NCI-H187 (cell line): ENCODE measurements around the gene TOMM5.

Experiments used
- DNase-seq, 2 experiments: peaks; one replicate each; lab custom pipeline; 2025; lab: John Stamatoyannopoulos, UW

The TOMM5 gene

DNA sequence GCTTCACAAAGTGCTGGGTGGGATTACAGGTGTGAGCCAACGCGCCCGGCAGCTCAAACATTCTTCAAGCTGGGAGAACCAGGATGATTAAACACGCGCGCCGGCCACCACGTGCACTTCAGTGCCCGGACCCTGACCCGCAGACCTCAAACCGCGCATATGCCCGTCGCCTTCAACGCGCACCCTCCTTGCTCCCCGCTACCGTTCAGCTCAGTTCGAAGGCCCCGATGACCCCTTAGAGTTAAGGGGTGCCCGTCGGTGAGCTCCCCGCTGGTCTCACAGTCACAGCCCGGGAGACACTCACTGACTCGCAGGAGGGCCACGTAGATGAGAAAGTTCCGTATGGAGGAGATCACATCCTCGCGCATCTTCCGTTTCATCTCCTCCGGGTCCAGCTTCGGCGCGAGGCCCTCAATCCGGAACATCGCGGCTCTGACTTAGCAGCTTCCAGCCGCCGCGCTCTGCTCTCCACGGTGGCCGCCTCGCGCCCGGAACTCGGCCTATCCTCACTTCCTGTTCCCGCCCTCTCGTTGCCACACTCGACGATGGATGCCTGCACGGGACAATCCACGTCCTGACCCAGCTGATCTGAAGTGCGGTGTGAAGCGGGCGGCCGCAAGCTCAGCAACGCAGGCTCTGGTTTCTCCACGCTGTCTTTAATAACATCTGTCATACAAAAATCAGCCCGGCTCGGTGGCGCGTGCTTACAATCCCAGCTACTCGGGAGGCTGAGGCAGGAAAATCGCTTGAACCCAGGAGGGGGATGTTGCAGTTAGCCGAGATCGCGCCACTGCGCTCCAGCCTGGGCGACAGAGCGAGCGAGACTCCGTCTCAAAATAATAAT, at the start of gene TOMM5:
Gene TOMM5, minus strand, starts transcription at position 490 of the 844 bp plus-strand sequence. Its CDS starts 65 bp downstream, at position 425.
- peak; percentile 8 to 76 for DNase-seq

DNA sequence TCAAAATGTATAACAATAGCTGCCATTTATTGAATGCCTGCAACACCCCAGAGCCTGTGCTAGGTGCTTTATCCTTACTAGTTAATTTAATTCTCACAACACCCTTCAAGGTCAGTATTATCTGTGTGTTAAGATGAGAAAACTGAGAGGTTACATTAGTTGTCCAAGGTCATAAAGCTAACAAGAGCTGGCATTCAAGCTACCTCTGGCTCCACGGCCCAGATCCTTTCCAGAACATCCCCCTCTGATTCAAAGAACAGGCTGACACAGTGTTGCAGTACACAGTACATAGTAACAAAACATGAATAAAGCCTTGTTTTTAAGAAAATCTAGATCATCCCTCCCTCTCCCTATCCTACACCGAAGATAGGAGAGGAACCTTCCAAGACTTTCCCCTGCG, 48.9 kb upstream of the TOMM5 start:
- no peak for DNase-seq

DNA sequence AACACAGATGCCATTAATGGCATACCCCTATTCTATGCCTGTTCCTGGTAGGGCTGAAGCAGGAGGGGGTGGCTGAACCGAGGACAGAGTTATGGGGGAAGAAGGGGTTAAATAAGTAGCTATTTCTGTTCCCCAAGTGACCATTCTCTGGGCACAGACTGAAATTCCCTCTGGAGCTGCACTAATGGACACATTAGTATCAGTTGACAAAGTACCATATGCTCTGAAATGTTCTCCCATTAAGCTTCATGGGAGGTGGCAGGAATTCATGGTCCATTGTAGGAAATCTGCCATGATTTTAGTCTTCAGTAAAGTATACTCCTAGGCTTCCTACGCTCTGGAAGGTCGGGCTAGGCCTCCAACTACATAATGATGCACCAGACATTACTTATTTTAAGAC, 47.8 kb upstream of the TOMM5 start:
- DNase-seq = no peak

DNA sequence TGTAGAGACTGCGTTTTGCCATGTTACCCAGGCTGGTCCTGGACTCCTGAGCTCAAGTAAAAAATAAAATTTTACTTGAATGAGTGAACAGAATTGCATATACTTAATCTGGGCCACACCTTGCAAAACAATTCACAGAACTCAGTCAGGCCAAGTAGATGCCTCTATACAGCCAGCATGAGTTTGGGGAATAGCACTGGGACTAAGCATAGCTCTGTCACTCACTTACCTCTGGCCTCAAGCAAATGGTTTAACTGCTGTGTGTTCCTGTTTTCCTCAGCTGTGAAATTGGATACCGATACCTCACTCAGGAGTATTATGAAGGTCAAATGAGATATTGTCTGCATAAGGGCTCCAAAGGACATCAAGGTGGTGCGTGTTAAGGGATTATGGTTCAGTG, 47.4 kb upstream of the TOMM5 start:
- no peak for DNase-seq

DNA sequence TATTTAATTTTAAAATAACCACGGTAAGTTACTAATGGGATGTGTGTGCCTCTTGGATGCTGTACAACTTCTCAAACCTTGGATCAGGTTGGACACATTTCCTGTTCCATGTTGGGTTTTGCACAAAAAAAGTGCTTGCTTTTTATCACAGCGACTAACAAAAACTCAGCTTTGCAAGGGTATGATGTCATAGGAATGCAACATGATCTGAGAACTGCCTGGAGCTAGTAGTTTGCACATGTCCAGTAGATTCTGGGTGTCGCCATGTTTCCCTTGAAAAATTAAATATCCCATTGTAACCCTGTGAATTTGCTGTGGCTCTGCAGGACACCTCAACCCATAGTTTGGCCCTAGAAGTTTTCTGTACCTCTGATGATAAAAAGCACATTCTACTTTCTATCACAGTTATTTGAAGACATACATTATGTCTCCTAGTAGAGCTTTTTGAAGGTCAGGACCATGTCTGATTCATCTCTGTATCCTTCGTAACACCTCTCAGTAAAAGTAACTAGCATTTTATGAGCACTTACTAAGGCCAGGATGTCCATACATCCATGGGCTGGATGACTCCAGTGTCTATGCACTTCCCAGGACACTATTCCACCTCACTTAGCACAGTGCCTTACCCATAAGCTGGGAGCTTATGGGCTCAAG, 46.8 kb upstream of the TOMM5 start:
- no peak for DNase-seq

DNA sequence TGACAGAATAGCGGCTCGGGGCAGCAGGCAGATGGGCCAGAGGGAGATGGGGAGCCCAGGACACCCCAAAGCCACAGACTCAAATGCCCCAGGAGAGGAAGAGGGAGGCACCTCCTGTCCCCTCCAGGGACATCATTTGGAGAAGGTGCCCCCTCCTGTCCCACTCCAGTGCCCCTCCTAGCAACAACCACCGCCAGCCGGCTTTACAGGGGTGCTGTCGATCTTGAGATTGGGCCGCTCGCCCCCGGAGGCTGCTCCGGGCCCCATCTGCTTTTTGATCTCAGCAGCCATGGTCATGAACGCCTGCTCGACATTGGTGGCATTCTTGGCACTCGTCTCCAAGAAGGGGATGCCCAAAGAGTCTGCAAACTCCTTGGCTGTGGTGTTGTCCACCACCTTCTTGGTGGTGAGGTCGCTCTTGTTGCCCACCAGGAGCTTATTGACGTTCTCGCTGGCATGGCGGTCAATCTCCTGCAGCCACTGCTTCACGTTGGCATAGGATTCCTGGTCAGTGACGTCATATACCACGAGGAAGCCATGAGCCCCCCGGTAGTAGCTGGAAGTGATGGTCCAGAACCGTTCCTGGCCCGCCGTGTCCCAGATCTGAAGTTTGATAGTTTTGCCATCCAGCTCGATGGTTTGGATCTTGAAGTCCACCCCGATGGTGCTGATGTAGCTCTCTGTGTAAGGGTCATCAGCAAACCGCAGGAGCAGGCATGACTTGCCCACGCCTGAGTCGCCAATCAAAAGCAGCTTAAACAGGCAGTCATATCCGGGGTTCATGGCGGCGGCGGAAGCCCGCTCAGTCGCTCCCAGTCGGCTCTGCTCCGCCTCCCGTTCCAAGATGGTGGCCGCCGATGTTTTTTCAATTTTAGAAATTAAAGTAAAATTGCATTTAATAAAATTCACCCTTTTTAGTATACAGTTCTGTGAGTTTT, 44.4 kb upstream of the TOMM5 start:
- DNase-seq = no peak

DNA sequence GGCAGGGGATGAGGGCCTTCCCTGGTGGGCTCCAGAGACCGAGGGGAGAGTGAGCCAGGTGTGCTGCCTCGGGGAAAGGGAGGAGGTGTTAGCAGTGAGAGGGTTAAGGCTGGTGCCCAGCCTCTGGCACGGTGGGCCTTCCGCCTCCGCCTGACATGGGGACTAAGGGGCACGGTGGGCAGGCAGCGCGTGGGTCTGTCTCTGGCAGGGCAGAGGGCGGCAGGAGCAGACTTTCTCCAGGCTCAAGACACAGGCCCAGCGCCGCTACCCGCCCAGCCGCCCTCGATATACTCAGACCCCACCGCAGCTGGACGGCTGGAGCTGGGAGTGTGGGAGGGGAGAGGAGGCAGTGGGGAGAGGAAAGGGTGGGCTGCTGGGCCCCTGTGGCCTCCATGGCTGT, 43.4 kb upstream of the TOMM5 start:
- no peak for DNase-seq

DNA sequence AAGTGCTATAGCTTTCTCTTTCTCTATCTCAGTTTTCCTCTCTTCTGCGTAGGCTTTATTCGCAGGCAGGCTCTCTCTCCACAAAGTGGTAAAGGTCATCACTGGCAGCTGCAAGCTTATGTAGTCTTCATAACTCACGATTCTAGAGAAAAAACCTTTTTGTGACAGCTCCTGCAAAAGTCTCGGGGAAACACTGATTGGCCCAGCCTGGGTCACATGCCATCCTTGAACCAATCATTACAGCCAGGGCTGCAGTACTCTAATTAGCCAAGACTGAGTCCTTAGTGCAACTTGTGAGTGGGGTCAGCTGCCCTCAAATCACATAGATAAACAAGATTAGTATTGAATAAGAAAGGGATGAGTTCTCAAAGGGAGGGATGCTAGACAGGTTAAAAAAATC, 40.1 kb upstream of the TOMM5 start:
- no peak for DNase-seq

DNA sequence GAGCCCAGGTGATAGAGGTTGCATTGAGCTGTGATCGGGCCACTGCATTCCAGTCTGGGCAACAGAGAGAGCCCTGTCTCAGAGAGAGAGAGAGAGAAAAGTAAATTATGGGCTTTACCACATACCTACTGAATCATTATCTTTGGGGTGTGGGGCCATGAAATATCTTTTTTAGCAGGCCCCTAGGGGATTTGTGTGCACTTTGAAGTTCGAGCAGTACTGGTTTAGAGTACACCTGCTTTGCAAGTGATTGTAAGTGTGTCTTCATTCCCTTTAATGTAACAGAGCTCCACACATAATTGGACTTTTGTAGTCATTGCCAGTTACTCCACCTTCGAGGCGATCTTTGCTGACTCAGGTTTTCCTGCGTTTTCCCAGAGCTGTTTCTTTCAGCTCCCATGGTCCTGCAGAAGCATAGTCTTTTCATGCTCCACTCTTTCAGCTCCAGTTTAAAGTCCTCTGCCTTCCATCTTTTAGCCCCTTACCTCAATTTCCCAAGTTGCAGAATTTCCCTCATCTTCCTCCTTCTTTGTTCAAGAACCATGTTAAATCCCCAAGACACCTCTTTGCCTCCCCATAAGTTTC, 34.4 kb upstream of the TOMM5 start:
- DNase-seq = no peak

DNA sequence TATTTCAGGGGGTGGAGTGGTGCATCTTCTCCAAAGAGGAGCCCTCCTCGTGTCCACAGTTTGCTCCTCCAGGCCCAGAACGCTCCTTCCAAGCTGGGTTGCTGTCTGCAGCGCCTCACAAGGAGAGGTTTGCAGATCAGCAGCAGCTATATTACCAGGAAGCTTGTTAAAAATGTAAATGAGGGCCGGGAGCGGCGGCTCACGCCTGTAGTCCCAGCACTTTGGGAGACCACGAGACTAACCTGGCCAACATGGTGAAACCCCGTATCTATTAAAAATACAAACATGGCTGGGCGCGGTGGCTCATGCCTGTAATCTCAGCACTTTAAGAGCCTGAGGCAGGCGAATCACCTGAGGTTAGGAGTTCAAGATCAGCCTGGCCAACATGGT, 33.4 kb upstream of the TOMM5 start:
- no peak for DNase-seq

DNA sequence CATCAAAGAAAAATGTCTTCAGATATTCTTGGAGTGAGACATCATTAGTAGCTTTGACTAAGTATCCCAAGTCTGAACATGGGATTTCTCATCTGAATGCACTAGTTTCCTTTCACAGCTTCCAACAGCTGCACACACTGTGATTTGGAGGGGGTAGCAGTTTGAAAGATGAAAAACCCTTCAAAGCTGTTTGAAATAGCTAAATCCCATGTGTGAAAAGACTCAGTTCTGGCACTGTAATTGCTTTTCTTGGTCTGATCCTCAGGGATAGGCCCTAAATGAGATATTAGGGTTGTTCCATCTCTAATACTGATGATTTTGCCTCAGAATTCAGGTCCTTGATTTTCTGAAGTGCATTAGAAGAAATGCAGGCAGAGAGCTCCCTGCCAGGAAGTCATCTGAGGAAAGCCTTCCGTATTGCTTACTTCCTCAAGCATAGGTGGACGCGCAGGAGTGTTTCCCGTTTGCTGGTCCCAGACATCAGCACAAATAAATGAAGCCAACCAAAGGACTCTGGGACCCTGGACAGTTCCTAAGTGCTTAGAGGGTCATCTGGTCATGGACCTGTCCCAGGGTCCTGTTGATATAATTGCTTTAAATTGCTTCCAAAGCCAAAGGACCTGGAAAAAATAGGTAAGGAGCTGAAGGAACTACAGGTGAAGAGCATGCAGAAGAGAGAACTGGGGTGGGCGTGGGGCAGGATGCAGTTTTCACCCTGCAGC, 32.8 kb upstream of the TOMM5 start:
- DNase-seq = no peak

DNA sequence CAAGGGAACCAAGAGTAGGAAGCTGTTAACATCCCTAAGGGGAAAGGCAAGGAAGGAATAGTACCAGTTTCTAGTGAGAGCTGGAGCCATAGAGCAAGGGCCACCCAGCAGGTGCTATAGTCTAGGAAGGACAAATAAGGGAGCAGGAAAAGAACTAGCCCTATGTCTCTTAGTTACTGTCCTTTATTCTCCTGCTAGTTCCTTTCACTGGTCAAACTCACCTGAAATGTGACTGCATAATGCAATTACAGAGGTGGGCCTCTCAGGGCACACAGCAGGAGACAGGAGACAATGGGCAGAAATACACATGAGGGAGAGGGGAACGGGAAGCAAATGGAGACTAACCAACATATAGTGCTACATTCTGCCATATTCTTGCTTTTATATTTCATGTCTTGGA, 31.7 kb upstream of the TOMM5 start:
- no peak for DNase-seq

DNA sequence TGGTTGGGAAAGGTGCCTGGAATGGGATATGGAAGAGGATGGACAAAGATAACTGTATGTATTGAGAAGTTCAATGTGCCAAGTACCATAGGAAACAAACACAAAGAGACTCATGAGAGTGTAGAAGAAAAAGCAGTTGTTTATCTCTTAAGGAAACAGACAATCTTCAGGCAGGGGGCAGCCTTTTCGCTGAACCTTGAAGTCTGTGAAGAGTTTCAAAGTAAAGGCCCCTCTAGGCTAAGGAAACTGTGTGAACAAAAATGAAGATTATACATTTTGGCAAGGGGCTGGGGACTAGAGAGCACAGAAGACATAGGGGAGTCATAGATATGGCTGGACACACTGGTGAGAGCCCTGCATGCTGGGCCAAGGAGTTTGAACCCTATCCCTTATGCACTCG, 30.9 kb upstream of the TOMM5 start:
- DNase-seq = no peak

DNA sequence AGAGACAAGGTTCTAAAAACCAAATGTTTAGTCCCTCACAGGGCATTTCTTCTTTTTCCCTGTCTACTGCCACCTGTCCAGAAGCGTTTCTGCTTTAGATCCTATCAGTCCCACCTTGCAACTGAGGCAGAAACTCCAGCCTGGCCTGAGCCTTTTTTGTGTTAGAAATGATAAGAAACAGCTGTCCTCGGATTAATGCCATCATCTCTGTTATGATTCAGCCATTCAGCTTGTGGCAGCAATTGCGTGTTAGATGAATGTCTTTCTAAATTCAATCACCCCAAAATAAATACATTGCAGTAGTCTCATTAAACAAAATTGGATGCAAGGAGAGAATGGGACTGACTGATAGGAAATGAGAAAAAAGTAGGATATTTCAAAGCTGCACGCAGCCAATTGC, 30.1 kb upstream of the TOMM5 start:
- DNase-seq = no peak

DNA sequence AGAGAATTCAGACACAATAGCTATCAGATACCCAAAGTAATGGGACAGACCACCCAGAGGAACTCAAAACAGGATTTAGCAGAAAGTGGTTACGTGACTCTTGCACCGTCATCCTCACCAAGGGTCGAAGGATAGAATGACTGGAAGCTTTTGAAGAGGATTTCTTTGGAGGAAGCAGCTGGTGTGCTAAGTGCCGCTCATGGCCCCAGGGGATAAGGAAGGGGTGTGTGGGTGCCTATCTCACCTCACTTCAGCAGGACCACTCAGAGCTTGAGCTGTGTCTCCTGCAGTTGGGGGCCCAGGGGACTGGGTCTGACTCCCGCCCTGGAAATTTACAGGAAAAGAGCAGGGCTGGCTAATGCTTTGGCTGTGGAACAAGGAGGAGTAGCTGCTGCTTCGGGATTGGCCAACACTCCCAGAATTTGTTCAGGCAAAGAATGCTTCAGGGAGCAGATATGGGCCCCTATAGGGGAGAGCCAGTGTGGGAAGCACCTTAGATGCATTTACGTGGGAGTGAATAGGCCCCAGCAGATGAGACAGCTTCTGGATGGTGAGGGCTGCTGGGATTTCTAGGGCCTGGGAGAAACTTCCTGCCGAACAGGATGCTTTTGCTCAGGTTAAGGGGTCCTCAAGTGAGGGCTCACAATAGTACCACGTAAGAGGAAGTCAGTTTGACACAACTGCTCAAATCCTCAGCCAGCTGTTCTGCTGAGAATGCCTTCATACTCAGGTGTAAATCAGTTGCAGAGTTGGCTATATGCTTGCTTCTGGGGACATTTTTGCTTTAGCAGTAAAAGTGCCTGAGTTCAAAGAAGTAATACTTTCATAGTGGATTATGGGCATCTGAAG, 29.1 kb upstream of the TOMM5 start:
- DNase-seq = no peak

DNA sequence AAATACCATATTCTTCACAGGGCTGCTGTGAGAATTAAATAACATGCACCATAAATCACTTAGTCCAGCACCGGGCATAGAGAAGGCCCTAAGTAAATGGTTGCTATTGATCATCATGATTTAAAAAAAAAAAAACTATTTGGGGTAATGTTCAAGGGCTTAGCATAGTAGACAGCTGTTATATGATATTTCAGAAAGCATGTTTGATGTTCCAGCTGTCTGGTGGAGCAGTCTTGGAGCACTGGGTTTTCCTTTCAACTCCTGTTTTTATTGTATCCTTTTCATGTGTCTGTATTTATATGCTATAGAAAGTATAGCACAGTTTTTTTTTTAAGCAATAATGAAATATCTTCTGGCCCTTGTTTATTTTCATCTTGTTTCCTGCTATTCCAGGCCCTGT, 28.0 kb upstream of the TOMM5 start:
- DNase-seq = no peak

DNA sequence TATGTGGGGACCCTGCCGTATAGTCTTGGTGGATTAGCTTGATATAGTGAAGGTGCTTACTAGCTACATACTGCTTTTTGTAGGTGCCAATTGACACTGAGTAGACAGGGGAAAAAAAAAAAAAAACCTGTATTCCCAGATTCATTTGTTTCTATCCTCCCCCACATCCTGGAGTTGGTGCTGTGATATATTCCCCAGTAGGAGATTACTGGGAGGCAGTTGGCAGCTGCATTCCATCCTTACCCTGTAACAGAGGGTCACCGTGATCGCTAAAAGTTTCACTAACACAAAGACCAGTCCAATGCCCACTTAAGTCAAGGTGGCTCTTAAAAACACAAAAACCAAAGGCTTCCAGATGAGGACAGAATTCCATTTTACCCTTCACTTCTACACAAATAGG, 27.4 kb upstream of the TOMM5 start:
- DNase-seq = no peak

DNA sequence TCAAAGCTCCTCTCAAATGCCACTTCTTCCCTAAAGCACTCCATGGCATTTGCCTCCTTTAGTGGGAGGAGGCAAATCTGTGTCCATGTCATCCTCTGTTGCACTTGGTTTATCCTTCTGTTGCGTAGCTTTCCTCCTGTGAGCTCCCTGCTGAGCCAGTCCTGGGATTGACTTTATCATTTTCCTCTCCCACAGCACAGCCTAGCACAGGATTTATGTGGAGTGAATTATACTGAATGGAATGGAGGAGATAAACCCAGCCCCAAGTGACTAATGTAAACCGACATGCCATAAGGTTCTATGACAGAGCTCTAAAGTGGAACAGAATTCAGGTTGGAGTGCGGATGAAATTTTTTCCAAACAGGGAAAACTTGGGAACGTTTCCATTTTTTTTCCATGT, 26.4 kb upstream of the TOMM5 start:
- no peak for DNase-seq

DNA sequence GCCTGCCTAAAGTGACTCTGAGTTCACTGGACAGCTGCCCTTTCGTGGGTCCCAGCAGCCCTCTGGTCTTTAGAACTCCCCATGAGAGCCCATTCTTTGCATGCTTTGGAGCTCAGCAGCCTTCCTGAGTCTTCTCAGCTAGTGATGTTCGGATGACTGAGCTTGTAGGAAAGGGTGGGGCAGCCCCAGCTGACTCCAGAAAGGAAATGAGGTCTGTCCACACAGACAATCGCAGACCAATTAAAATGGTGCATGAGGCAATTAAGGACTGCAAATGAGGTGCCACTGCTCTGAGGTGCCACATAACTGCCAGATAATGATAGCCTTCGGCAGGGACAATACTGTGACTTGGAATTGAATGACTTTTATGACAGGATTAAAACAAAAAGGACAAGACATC, 25.4 kb upstream of the TOMM5 start:
- no peak for DNase-seq

DNA sequence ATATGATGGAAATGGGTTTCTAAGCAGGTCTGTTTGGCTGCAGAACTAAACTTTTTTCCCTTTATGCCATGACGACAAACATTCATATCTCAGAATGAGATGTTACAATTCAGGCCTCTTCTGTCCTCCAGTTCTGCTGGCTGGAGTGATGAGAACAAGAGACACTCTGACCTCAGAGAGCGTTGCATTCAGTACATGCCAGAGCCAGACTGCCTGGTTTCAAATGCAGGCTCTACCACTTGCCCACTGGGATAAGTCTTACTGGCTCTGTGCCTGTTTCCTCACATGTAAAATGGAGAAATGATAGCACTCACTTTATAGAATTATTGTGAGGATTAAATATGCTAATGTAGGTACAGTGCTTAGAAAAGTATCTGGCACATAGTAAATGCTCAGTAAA, 24.8 kb upstream of the TOMM5 start:
- no peak for DNase-seq

DNA sequence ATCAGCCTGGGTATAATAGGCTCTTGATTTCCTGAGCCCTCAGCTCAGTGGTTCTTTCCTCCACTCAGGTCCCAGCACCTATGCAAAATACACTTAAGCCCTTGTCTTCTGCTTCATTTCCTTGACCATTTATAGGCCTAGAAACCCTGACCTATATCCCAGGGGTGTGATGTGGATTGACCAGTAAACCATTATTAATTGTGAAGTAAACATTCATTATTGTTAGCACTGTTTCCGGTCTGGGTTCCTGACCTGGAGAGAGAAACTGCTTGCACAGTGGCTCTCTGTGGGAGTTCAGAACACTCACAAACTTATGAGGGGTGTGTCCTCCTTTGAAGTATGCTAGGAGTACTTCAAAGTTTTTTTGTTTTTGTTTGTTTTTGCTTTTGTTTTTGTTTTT, 19.6 kb upstream of the TOMM5 start:
- no peak for DNase-seq
